Heart left ventricle (tissue), 13 donors: ENCODE results near the gene RNF183.

ENCODE experiments used
- CTCF ChIP-seq, 12 donors: fragments of 200-600 bp; sonication (generic) in 4 of 12; IDR thresholded peaks; one replicate each; pipeline versions ENCODE4 v1.5.0 to v1.8.0; 2018 to 2022; ENCODE audit warnings: antibody characterized with exemption in 12 of 12, mild to moderate bottlenecking in 5 of 12
- POLR2A ChIP-seq, 2 donors: fragments of 450-650 bp; IDR thresholded peaks; one replicate each; pipeline ENCODE4 v1.6.1; 2017; ENCODE audit warnings: antibody characterized with exemption in 2 of 2, mild to moderate bottlenecking in 2 of 2, moderate library complexity in 2 of 2
- donor health status: ischemic (EF 13 %, LVEDD 7.1; RV severe dilation, severe dysfunction).
- donor health status: DM: no; HTN: yes; CAD: no.
- donor health status: DM: no; HTN: no; CAD: no.
- donor health status: ischemic (EF 25% LVEDD 6.9; RV normal size, moderate dysfunction).
- donor health status: ischemic (EF 25% LVEDD 5.7; RV mildly dilated, moderate dysfunction).
- donor health status: ischemic (EF 35%, LVEDD 5.7; RV mildly dilated, moderate dysfunction).
- donor health status: nonischemic (EF 11% LVEDD 7.7; RV severe dilation, severe dysfunction).
- donor health status: DM: yes; HTN: yes; CAD: no.
- donor health status: PGD.
- donor health status: ischemic (EF 29% LVEDD 5.4; RV normal size, mild dysfunction).
- donor health status: nonischemic (EF 23%, LVEDD 6.1; RV moderate dilation, normal function).

GRCh38 chr9:113255438-113255837 is 47.7 kb downstream of the RNF183 start:
- no peak for TF ChIP-seq CTCF (IDR thresholded peaks at IDR 0.05)
- TF ChIP-seq POLR2A (IDR thresholded peaks at IDR 0.05), result no peak
